Cardiac fibroblast (primary cell): Measurements from ENCODE around the gene NPAS3.

Source experiments
- DNase-seq, 2 donors: peaks; one replicate each; pipeline versions ENCODE4 v3.0.0 to v3.0.0-alpha.2; 2010; ENCODE audit warnings: low read depth in 2 of 2
- H3K4me3 ChIP-seq, 2 donors: replicated peaks in 1 of 2; 1 replicate in 1 of 2; 2 replicates in 1 of 2; pipeline ENCODE4 v1.5.1; 2011; ENCODE audit warnings: low read depth in 2 of 2, low read length in 2 of 2, mild to moderate bottlenecking in 2 of 2, moderate library complexity in 1 of 2
- CTCF ChIP-seq: IDR thresholded peaks from one replicate; pipeline ENCODE4 v1.5.1; 2011; ENCODE audit warnings: low read depth, mild to moderate bottlenecking, low read length, inconsistent platforms

Gene NPAS3

GRCh38 chr14:33040372-33041140 is 101.9 kb downstream of the NPAS3 start:
- H3K4me3 ChIP-seq: no peak overlapping the region
- no peak for TF ChIP-seq CTCF
- DNase-seq: no peak

DNA sequence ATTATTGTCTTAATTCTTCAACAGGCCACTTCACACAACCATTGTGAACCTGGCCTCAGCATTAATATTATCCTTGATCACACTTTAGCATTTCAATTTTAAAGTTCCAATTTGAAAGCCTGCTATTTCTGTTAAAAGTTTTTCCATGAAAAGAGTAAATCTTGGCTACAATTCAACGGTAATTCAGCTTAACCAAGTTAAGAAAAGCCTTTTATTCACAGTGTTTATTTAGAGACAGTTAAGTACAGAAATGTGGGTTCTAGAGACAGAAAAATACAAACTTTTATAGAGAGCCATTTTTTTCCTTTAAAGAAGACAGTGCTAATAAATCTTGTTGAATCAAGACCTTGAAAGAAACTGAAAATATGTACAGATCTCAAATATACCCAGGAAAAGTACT is 103.9 kb downstream of the NPAS3 start:
- no peak overlapping the region for H3K4me3 ChIP-seq
- TF ChIP-seq CTCF: no peak
- no peak for DNase-seq

DNA sequence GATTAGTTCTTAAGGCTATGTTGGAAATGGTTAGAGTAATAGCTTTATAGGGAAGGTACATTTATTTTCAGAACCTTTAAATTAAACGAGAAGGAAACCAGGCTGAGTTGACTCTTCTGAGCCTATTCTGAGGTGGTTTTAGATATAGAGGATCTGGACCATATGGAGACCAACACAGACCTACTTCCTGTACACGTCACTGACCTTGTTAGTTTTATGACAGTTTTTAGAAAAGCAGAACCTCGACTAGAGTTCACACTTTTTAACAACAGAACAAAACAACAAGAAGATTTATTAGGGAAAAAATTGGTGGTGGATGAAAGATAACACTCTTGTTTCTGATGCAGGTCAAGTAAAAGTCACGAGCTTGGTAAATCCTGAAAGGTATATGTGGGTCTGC is 107.1 kb downstream of the NPAS3 start:
- H3K4me3 ChIP-seq: no peak overlapping the region
- TF ChIP-seq CTCF: no peak
- DNase-seq: no peak

- no peak for TF ChIP-seq CTCF
- DNase-seq: no peak
- no peak overlapping the region for H3K4me3 ChIP-seq
Measured at GRCh38 chr14:33052943-33053342, 114.3 kb downstream of the NPAS3 start.

DNA sequence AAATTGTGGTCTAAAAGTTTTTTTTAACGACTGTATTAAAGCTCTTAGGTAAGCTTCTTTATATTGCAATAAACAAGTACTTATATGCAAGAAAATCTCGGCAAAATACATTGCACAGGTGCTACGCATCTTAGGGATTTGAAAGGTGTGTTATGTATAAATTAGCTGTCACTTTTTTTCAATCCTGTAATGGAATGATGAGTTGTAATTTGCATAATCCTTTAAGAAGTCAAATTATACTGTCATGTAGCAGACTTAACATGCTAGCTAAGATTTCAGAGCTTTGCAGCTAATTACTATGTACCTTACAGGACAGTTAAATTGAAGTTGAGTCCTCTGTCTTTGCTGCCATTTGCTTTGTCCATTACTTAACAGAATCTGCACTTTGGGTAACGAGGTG is 117.5 kb downstream of the NPAS3 start:
- no peak overlapping the region for H3K4me3 ChIP-seq
- DNase-seq: no peak
- TF ChIP-seq CTCF: no peak

DNA sequence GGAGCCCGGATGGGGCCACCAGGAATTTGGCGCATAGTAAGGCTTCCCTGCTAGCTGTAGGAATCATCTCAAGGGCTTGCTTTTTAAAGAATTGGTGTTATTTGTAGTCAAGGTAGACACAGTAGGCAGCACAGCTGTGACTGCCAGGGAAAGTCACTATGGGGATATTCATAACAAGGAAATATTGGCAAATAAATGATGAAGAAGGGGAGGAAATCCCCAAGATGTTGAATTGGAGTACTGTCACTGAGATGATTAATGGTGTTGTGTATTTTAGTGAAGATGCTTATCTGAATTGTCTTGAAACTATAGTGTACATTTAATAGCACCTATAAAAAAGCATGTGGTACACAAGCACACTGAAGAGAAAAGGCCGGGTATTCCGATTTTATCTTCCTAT is 118.9 kb downstream of the NPAS3 start:
- no peak for TF ChIP-seq CTCF
- H3K4me3 ChIP-seq: no peak overlapping the region
- DNase-seq: no peak

- no peak overlapping the region for H3K4me3 ChIP-seq
- peak in 1 of 2 donors; percentile 46 for DNase-seq
- no peak for TF ChIP-seq CTCF
Measured at GRCh38 chr14:33061667-33062325, 123.1 kb downstream of the NPAS3 start.
